OCI-LY7 (cell line): ENCODE data around the gene STAT6. TPM values are rescaled to one million over a fixed set of nuclear protein-coding genes. Genes with fewer than 3 reads are reported as not detected.

Source experiments
- BruUV-seq: library from RNA; stranded (reverse); fragments of 400-500 nt; replicated peaks from 2 replicates; lab custom pipeline; 2021; lab: Mats Ljungman, UMichigan
- CTCF ChIA-PET: fragments of 300-600 bp; sonication (Branson Sonifier 250); formaldehyde crosslinking; loops from one replicate; lab custom pipeline; 2022; ENCODE audit warnings: antibody characterized with exemption; ENCODE audit not compliant: unreplicated experiment; lab: Charles Lee
- POLR2A ChIA-PET: fragments of 300-600 bp; sonication (Branson Sonifier 250); formaldehyde crosslinking; loops from one replicate; lab custom pipeline; 2022; ENCODE audit warnings: antibody characterized with exemption; lab: Charles Lee
- DNase-seq: peaks from one replicate; pipeline ENCODE4 v3.0.0-alpha.2; 2015; ENCODE audit warnings: low spot score
- H2AFZ ChIP-seq: fragments of 200-600 bp; sonication (generic), shearing (Covaris generic); 2 replicates; pipeline ENCODE4 v1.6.1; 2014; ENCODE audit warnings: mild to moderate bottlenecking, antibody characterized with exemption, low read length, moderate library complexity
- H3K27ac ChIP-seq: fragments of 200-600 bp; sonication (generic); 2 replicates; pipeline ENCODE4 v1.5.1; 2014; ENCODE audit warnings: mixed run types, low read depth, mild to moderate bottlenecking, moderate library complexity, low read length, inconsistent platforms; ENCODE audit not compliant: poor library complexity, severe bottlenecking
- H3K36me3 ChIP-seq: fragments of 200-600 bp; sonication (generic); 2 replicates; pipeline ENCODE4 v1.6.1; 2014; ENCODE audit warnings: mild to moderate bottlenecking, antibody characterized with exemption, low read length, moderate library complexity, mixed read lengths; ENCODE audit not compliant: insufficient read depth
- H3K4me1 ChIP-seq: fragments of 200-600 bp; sonication (generic); 2 replicates; pipeline ENCODE4 v1.5.1; 2014; ENCODE audit warnings: mild to moderate bottlenecking, low read length; ENCODE audit not compliant: insufficient read depth, poor library complexity, severe bottlenecking
- H3K4me2 ChIP-seq: fragments of 200-600 bp; sonication (generic); 2 replicates; pipeline ENCODE4 v1.6.1; 2014; ENCODE audit warnings: mild to moderate bottlenecking, low read length
- H3K4me3 ChIP-seq: fragments of 200-600 bp; sonication (generic); 2 replicates; pipeline ENCODE4 v1.5.1; 2014; ENCODE audit warnings: mild to moderate bottlenecking, low read depth, low read length; ENCODE audit not compliant: poor library complexity, severe bottlenecking
- H3K79me2 ChIP-seq: fragments of 200-600 bp; sonication (generic); 2 replicates; pipeline ENCODE4 v1.6.1; 2016; ENCODE audit warnings: low read depth, mild to moderate bottlenecking, low read length, moderate library complexity, mixed read lengths; ENCODE audit not compliant: insufficient read depth
- H3K9me2 ChIP-seq: fragments of 200-600 bp; sonication (generic); 2 replicates; pipeline ENCODE4 v1.6.1; 2016; ENCODE audit warnings: mild to moderate bottlenecking, low read length, mixed read lengths; ENCODE audit not compliant: insufficient read depth
- H3K9me3 ChIP-seq: fragments of 200-600 bp; sonication (generic); 2 replicates; pipeline ENCODE4 v1.6.1; 2014; ENCODE audit warnings: mild to moderate bottlenecking, mixed run types, low read length, mixed read lengths
- H4K20me1 ChIP-seq: fragments of 200-600 bp; sonication (generic); 2 replicates; pipeline ENCODE4 v1.6.1; 2014; ENCODE audit warnings: mild to moderate bottlenecking, antibody characterized with exemption, low read length, moderate library complexity, mixed read lengths; ENCODE audit not compliant: insufficient read depth
- CTCF ChIP-seq: fragments of 200-600 bp; sonication (generic); conservative IDR thresholded peaks from 2 replicates; pipeline ENCODE4 v1.5.1; 2014; ENCODE audit warnings: mild to moderate bottlenecking, antibody characterized with exemption, low read length, moderate library complexity, mixed read lengths
- EZH2phosphoT487 ChIP-seq: fragments of 200-600 bp; sonication (generic); IDR thresholded peaks from 2 replicates; pipeline ENCODE4 v1.6.1; 2018; ENCODE audit warnings: low read depth, borderline replicate concordance, mild to moderate bottlenecking, mixed run types, antibody characterized with exemption, low read length, moderate library complexity, mixed read lengths
- intact Hi-C: fragments of 100-400 bp; cut with micrococcal nuclease; formaldehyde crosslinking; loops from one replicate; pipeline ENCODE4 v1.10.0; 2022; ENCODE audit not compliant: unreplicated experiment
- total RNA-seq, 2 experiments: library from RNA; depleted of rRNA in 1 of 2; stranded (reverse); fragments of >200 nt in 1 of 2; shearing (Covaris generic) in 1 of 2; gene quantifications; 2 replicates each; pipeline ENCODE4 v1.2.3, GENCODE V29; 2014 to 2022

Gene STAT6
- total RNA-seq, 2 experiments from 2014 or later = 73.6 to 128 TPM

GRCh38 chr12:57080855-57081254 is 30.3 kb downstream of the STAT6 start:
- intact Hi-C loops = no loop called here
- no peak for DNase-seq
- TF ChIP-seq EZH2phosphoT487 (no peak), CTCF (no peak)
- H3K4me1 ChIP-seq = peaks cover 18% of the 10 kb centered on the region
- H3K4me3 ChIP-seq = no peak overlapping the region
- H3K9me3 ChIP-seq = no peaks in the 10 kb centered on the region
- POLR2A ChIA-PET = interaction anchor here (0.7 to 3.7 kb wide), 3 partner anchors 25 to 190 kb away, joined by 3 to 21 read pairs (median 6); partner anchors contain the start of gene STAT6
- H3K79me2 ChIP-seq = peaks cover 25% of the 10 kb centered on the region
- H3K27ac ChIP-seq = no peak overlapping the region
- no peak overlapping the region for H3K4me2 ChIP-seq
- CTCF ChIA-PET = interaction anchor here (1.1 kb wide), 1 partner anchor 31 kb away, joined by 5 read pairs; no protein-coding TSS in a partner anchor
- H2AFZ ChIP-seq = no peak overlapping the region
- BruUV-seq = no TSS peak
- peaks cover 9% of the 10 kb centered on the region for H3K36me3 ChIP-seq
- no peaks in the 10 kb centered on the region for H4K20me1 ChIP-seq
- no peaks in the 10 kb centered on the region for H3K9me2 ChIP-seq

GRCh38 chr12:57079821-57080220 is 31.3 kb downstream of the STAT6 start:
- H3K79me2 ChIP-seq = peaks cover 32% of the 10 kb centered on the region
- DNase-seq = no peak
- peak overlapping the region; percentile 75 for H3K4me2 ChIP-seq
- POLR2A ChIA-PET = interaction anchor here (0.9 to 3.7 kb wide), 11 partner anchors 9 to 443 kb away, joined by 3 to 21 read pairs (median 3); partner anchors contain the start of genes NAB2 and STAT6
- H4K20me1 ChIP-seq = no peaks in the 10 kb centered on the region
- BruUV-seq = no TSS peak
- peaks cover 15% of the 10 kb centered on the region for H3K36me3 ChIP-seq
- H3K9me2 ChIP-seq = no peaks in the 10 kb centered on the region
- intact Hi-C loops = no loop called here
- H3K9me3 ChIP-seq = no peaks in the 10 kb centered on the region
- CTCF ChIA-PET = interaction anchor here (1.1 kb wide), 1 partner anchor 399 kb away, joined by 3 read pairs; no protein-coding TSS in a partner anchor
- H3K4me3 ChIP-seq = no peak overlapping the region
- peaks cover 8% of the 10 kb centered on the region for H3K4me1 ChIP-seq
- peak overlapping the region; percentile 78 for H3K27ac ChIP-seq
- H2AFZ ChIP-seq = peak overlapping the region; percentile 66; the same call in 1 of the 2 replicates
- TF ChIP-seq CTCF = no peak
- no peak for TF ChIP-seq EZH2phosphoT487
